A549 (cell line): ENCODE data around the gene HIPK3.

Experiments used
- BHLHE40 ChIP-seq: IDR thresholded peaks from 2 replicates; pipeline ENCODE4 v1.6.1; 2012; ENCODE audit warnings: low read depth, low read length, inconsistent platforms
- ESRRA ChIP-seq: fragments of 150-350 bp; IDR thresholded peaks from 2 replicates; pipeline ENCODE4 v1.6.1; 2014; ENCODE audit warnings: mild to moderate bottlenecking, low read length, borderline replicate concordance
- FOSL2 ChIP-seq, 2 experiments: fragments of 450-650 bp in 1 of 2; fragments of >200 bp in 1 of 2; sonication (Bioruptor Twin) in 1 of 2; formaldehyde crosslinking; IDR thresholded peaks; 2 replicates each; pipeline versions ENCODE4 v1.5.0 to v1.6.1; 2016 to 2020; ENCODE audit warnings: mild to moderate bottlenecking in 1 of 2, moderate library complexity in 1 of 2
- GATA3 ChIP-seq: IDR thresholded peaks from 2 replicates; pipeline ENCODE4 v1.6.1; 2012; ENCODE audit warnings: borderline replicate concordance
- HOXA7 ChIP-seq: fragments of 250-450 bp; sonication (Bioruptor Pico); IDR thresholded peaks from 2 replicates; pipeline ENCODE4 v1.5.0; 2020; ENCODE audit warnings: mild to moderate bottlenecking, moderate library complexity
- KDM5A ChIP-seq: fragments of 200-600 bp; sonication (generic); IDR thresholded peaks from 2 replicates; pipeline ENCODE4 v1.6.1; 2016; ENCODE audit warnings: antibody characterized with exemption, mild to moderate bottlenecking
- NFE2L2 ChIP-seq: fragments of 150-350 bp; conservative IDR thresholded peaks from 2 replicates; pipeline ENCODE4 v1.6.1; 2014; ENCODE audit warnings: low read length
- NPAS2 ChIP-seq: fragments of 250-450 bp; sonication (Bioruptor Pico); IDR thresholded peaks from 2 replicates; pipeline ENCODE4 v1.8.0; 2022; ENCODE audit warnings: mild to moderate bottlenecking, moderate library complexity, borderline replicate concordance
- POLR2A ChIP-seq: IDR thresholded peaks from 2 replicates; pipeline ENCODE4 v1.6.1; 2012; ENCODE audit warnings: mild to moderate bottlenecking, low read length
- RCOR1 ChIP-seq: fragments of 150-350 bp; IDR thresholded peaks from 2 replicates; pipeline ENCODE4 v1.6.1; 2014; ENCODE audit warnings: antibody characterized with exemption, low read length, low read depth
- TF ChIP-seq, protein P1 (sequence below): fragments of >200 bp; sonication (Bioruptor Twin); formaldehyde crosslinking; IDR thresholded peaks from 3 replicates; pipeline ENCODE4 v1.5.1; 2016
- TF ChIP-seq, protein P2 (sequence below): IDR thresholded peaks from 2 replicates; pipeline ENCODE4 v1.6.1; 2012

DNA sequence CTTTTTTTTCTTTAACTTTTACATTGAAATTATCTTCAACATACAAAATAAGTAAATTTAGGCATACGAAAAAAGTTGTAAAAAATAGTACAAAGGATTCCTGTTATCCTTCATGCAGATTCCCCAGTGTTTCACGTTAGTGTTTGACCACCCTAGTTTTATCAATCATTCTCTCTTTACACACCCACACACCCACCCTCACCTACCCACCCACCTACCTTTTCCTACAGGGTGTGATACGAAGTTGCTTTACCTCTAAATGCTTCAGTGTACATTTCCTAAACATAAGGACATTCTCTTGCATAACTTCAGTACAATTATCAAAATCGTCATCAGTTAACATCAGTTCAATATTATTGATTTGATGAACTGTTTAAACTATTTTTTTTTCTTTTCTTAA is 37.0 kb downstream of the HIPK3 start:
- TF ChIP-seq, protein P1, sequence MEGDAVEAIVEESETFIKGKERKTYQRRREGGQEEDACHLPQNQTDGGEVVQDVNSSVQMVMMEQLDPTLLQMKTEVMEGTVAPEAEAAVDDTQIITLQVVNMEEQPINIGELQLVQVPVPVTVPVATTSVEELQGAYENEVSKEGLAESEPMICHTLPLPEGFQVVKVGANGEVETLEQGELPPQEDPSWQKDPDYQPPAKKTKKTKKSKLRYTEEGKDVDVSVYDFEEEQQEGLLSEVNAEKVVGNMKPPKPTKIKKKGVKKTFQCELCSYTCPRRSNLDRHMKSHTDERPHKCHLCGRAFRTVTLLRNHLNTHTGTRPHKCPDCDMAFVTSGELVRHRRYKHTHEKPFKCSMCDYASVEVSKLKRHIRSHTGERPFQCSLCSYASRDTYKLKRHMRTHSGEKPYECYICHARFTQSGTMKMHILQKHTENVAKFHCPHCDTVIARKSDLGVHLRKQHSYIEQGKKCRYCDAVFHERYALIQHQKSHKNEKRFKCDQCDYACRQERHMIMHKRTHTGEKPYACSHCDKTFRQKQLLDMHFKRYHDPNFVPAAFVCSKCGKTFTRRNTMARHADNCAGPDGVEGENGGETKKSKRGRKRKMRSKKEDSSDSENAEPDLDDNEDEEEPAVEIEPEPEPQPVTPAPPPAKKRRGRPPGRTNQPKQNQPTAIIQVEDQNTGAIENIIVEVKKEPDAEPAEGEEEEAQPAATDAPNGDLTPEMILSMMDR = no peak
- TF ChIP-seq, protein P2, sequence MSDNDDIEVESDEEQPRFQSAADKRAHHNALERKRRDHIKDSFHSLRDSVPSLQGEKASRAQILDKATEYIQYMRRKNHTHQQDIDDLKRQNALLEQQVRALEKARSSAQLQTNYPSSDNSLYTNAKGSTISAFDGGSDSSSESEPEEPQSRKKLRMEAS = no peak
- TF ChIP-seq BHLHE40 (no peak), RCOR1 (no peak), GATA3 (no peak), NFE2L2 (no peak), KDM5A (no peak), POLR2A (no peak), FOSL2 (IDR thresholded peaks at IDR 0.05) (no peak), FOSL2 (CRISPR knock-in tag; IDR thresholded peaks at IDR 0.05) (no peak), NPAS2 (CRISPR knock-in tag) (no peak), ESRRA (no peak), HOXA7 (CRISPR knock-in tag) (no peak)
